Astrocyte of the spinal cord (primary cell): ENCODE data around the gene SLC44A3.

ENCODE experiments used
- DNase-seq: peaks from one replicate; pipeline ENCODE4 v3.0.0; 2011; ENCODE audit warnings: low read depth, low spot score
- H3K4me3 ChIP-seq: 2 replicates; pipeline ENCODE4 v1.5.1; 2011; ENCODE audit warnings: low read depth, mild to moderate bottlenecking, low read length, moderate library complexity
- in situ Hi-C: cut with HindIII; loops from 2 replicates; pipeline ENCODE4 v1.10.0; 2017; ENCODE audit warnings: low sequenced_read_pairs
- TF ChIP-seq, protein P1 (sequence below): IDR thresholded peaks from 2 replicates; pipeline ENCODE4 v1.5.1; 2012; ENCODE audit warnings: low read depth, mild to moderate bottlenecking, low read length, inconsistent platforms

Gene SLC44A3

DNA sequence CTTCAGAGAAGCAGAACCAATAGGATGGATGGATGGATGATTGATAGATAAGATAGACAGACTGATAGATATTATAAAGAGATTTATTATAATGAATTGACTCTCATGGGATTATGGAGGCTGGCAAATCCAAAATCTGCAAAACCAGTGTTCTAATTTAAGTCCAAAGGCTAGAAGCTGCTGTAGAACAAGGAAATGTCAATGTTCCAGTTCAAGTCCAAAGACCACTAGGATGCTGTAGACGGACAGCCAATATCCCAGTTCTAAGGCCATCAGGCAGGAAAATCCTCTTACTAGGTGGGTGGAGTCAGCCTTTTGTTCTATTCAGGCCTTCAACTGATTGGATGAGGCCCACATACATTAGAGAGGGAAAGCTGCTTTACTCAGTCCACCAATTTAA, 4.1 kb upstream of the SLC44A3 start:
- no peak for DNase-seq
- in situ Hi-C loops, result no loop called here
- H3K4me3 ChIP-seq, result no peak overlapping the region
- TF ChIP-seq, protein P1, sequence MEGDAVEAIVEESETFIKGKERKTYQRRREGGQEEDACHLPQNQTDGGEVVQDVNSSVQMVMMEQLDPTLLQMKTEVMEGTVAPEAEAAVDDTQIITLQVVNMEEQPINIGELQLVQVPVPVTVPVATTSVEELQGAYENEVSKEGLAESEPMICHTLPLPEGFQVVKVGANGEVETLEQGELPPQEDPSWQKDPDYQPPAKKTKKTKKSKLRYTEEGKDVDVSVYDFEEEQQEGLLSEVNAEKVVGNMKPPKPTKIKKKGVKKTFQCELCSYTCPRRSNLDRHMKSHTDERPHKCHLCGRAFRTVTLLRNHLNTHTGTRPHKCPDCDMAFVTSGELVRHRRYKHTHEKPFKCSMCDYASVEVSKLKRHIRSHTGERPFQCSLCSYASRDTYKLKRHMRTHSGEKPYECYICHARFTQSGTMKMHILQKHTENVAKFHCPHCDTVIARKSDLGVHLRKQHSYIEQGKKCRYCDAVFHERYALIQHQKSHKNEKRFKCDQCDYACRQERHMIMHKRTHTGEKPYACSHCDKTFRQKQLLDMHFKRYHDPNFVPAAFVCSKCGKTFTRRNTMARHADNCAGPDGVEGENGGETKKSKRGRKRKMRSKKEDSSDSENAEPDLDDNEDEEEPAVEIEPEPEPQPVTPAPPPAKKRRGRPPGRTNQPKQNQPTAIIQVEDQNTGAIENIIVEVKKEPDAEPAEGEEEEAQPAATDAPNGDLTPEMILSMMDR, result no peak

DNA sequence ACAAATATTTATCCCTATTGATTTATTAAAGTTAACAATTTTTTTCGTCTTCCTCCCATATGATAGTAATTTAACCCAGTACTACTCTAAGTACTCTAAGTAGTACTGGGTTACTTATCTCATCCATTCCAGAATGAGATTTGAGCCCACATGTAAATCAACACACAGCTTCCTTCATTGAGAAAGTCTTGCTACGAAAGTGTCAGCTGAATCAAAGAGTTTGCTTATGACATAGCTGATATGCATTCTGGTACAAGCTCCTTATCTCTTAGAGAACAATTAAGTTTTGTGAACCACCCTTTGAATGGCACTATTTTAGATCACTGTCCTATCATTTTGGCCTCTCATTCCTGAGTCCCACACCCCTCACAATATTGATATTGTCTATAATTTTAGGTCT, 2.4 kb upstream of the SLC44A3 start:
- DNase-seq, result no peak
- TF ChIP-seq, protein P1, result no peak
- no peak overlapping the region for H3K4me3 ChIP-seq
- in situ Hi-C loops, result no loop called here

DNA sequence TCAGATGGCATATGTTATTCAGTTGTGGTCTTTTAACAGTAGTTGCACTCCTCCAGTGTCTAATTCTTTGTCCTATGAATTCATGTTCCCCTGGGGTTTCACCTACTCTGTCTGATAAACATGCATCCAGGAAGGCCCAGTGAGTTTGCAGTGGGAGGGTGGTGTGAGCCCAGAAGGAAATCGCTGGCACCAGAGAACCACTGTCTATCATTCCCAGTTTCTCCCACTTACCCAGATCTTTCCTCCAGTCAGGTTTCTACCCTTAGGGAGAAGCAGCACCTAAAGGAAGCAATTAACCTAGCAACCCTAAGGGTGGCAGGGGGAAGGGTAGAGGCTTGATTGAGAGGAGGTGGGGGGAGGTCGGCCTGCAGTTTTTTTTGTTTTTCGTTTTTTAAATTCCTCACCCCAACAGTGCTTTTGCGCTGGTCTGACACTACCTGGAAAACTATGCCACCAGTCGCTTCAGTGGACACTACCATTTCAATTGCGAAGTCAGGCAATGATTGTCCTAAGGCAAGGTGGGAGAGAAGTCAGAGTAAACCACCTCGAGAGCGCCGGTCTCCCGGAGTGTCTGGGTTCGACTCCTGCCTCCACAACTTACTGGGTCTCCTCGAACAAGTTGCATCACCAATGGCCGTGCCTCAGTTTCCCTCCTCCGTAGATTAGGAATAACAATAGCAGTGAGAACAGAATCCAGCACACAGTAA, 766 bp upstream of the SLC44A3 start:
- DNase-seq, result no peak
- H3K4me3 ChIP-seq, result peak overlapping the region; percentile 59
- in situ Hi-C loops, result no loop called here
- TF ChIP-seq, protein P1, result no peak

DNA sequence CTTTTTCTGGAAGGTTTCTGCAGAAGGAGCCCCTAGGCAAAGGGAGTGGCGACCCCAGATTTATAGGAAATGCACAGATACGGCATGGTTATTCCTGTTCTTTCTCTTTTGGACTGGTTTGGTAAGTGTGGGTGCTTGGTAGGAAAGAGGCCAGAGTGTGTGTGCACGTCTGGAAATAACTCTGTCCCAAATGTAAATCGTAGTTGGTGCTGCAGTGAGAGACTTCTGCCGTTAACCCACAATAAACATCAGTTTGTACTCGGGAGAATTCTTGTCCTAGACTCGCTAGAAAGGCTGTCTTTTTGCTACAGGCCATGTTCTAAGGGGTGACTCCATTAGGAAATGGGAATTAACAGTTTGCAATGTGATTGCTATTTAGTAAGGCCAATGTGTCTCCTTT, 779 bp downstream of the SLC44A3 start:
- H3K4me3 ChIP-seq, result peak overlapping the region; percentile 59
- no peak for DNase-seq
- in situ Hi-C loops, result no loop called here
- TF ChIP-seq, protein P1, result no peak

DNA sequence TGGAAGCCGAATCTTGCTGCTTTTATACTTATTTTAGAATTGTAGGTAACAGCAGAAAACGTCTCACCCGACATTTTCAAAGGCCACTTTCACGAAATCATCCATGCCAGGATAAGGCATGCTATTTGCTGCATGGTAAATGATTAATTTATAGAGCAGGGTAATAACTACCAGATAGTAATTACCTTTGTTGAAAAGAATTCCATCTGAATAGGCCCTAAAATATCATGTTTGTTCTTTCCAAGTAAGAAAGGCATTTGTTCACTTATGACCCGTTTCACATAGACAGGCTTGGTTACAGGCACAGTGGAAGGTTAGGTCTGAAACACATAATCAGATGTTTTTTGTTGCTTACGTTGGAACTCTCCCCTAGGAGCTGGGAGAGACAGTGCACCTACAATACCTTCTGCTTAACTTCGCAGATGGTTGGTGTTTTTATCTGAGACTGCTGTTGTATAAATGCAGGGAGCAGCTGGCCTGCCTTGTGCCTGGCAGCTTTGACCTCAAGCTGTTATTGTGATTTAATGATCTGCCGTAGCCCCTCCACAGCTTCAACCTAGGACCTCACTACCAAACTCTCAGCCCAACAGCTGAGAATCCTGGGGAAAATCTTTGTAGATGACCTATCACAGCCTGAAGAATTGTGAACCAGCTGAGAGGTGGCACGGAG, 1.6 kb downstream of the SLC44A3 start:
- H3K4me3 ChIP-seq, result no peak overlapping the region
- TF ChIP-seq, protein P1, result no peak
- in situ Hi-C loops, result no loop called here
- DNase-seq, result no peak

DNA sequence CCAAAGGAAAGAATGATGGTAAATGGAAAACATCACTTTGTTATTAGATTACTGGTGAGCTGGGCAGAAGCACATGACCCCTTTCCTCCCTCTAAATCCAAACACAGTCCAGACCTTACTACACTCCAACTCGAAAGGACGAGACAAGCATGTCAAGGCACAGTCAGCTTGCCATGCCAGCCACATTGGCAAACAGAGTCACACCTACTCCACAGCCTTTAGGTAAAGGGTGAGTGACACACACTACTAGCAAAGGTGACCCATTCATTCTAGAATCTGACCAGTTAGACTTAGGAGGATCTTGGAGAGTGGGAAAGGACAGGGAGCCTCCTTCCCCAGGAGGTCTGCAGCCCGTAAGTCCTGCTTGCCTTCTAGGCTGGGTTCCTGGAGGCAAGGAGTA, 3.0 kb downstream of the SLC44A3 start:
- in situ Hi-C loops, result no loop called here
- no peak for DNase-seq
- H3K4me3 ChIP-seq, result no peak overlapping the region

More for the DNA sequence above, 3.0 kb downstream of the SLC44A3 start:
- TF ChIP-seq, protein P1, result no peak
